ENCODE results near the gene BLCAP. TPM values are rescaled to one million over a fixed set of nuclear protein-coding genes. Genes with fewer than 3 reads are reported as not detected.

Gene BLCAP
- total RNA-seq, 1 donor from 2014 or later: 111 TPM

GRCh38 chr20:37513779-37514359 is 13.8 kb downstream of the BLCAP start:
- Mint-ChIP-seq H3K9me3 (ENCODE audit: unreplicated experiment) (no peaks in the 10 kb centered on the region), H3K4me1 (ENCODE audit: low read depth, unreplicated experiment) (peaks cover 20% of the 10 kb centered on the region), H3K27me3 (ENCODE audit: low read depth, unreplicated experiment) (no peaks in the 10 kb centered on the region), H3K4me3 (ENCODE audit: unreplicated experiment) (no peak overlapping the region), H3K36me3 (ENCODE audit: low read depth, unreplicated experiment) (peaks cover 64% of the 10 kb centered on the region), H3K27ac (ENCODE audit: unreplicated experiment) (no peak overlapping the region)
- H3K4me3 ChIP-seq (ENCODE audit: insufficient read depth, low read depth, low read length): no peak overlapping the region
- H3K9ac ChIP-seq (ENCODE audit: low read length): no peak overlapping the region
- H3K27ac ChIP-seq (ENCODE audit: low read depth, low read length): no peak overlapping the region
- H4K20me1 ChIP-seq (ENCODE audit: insufficient read depth, low read length): peaks cover 96% of the 10 kb centered on the region
- peaks cover 19% of the 10 kb centered on the region for H3K4me1 ChIP-seq (ENCODE audit: insufficient read depth, low read length)
- H3K27me3 ChIP-seq (ENCODE audit: insufficient read depth, low read length): no peaks in the 10 kb centered on the region
- FAIRE-seq (no peak), DNase-seq (ENCODE audit: low read depth) (no peak)
- no peak for TF ChIP-seq EZH2 (IDR thresholded peaks at IDR 0.05; ENCODE audit: insufficient read depth, low read length)
- TF ChIP-seq CTCF (IDR thresholded peaks at IDR 0.05; ENCODE audit: insufficient read depth, low read depth, low read length): no peak
- peaks cover 10% of the 10 kb centered on the region for H3K36me3 ChIP-seq (ENCODE audit: insufficient read depth, low read length)
- no peaks in the 10 kb centered on the region for H3K9me3 ChIP-seq (ENCODE audit: insufficient read depth, low read depth, low read length)
- peaks cover 48% of the 10 kb centered on the region for H3K79me2 ChIP-seq (ENCODE audit: insufficient read depth, low read length)
- no peak overlapping the region for H2AFZ ChIP-seq (ENCODE audit: low read depth, low read length)
- H3K4me2 ChIP-seq (ENCODE audit: low read length): no peak overlapping the region

GRCh38 chr20:37511610-37512275 is 15.9 kb downstream of the BLCAP start:
- no peaks in the 10 kb centered on the region for H3K27me3 ChIP-seq (ENCODE audit: insufficient read depth, low read length)
- peaks cover 90% of the 10 kb centered on the region for H4K20me1 ChIP-seq (ENCODE audit: insufficient read depth, low read length)
- H3K79me2 ChIP-seq (ENCODE audit: insufficient read depth, low read length): peaks cover 31% of the 10 kb centered on the region
- no peak overlapping the region for H3K4me3 ChIP-seq (ENCODE audit: insufficient read depth, low read depth, low read length)
- peaks cover 13% of the 10 kb centered on the region for H3K4me1 ChIP-seq (ENCODE audit: insufficient read depth, low read length)
- peaks cover 18% of the 10 kb centered on the region for H3K4me1 Mint-ChIP-seq (ENCODE audit: low read depth, unreplicated experiment)
- H3K9ac ChIP-seq (ENCODE audit: low read length): no peak overlapping the region
- TF ChIP-seq EZH2 (IDR thresholded peaks at IDR 0.05; ENCODE audit: insufficient read depth, low read length) (no peak), CTCF (IDR thresholded peaks at IDR 0.05; ENCODE audit: insufficient read depth, low read depth, low read length) (no peak)
- FAIRE-seq: peak; percentile 80
- peaks cover 56% of the 10 kb centered on the region for H3K36me3 Mint-ChIP-seq (ENCODE audit: low read depth, unreplicated experiment)
- peaks cover 5% of the 10 kb centered on the region for H3K36me3 ChIP-seq (ENCODE audit: insufficient read depth, low read length)
- H3K27me3 Mint-ChIP-seq (ENCODE audit: low read depth, unreplicated experiment): no peaks in the 10 kb centered on the region
- H3K27ac Mint-ChIP-seq (ENCODE audit: unreplicated experiment): peak overlapping the region; percentile 13
- peak; percentile 68 for DNase-seq (ENCODE audit: low read depth)
- no peak overlapping the region for H2AFZ ChIP-seq (ENCODE audit: low read depth, low read length)
- no peak overlapping the region for H3K27ac ChIP-seq (ENCODE audit: low read depth, low read length)
- H3K4me2 ChIP-seq (ENCODE audit: low read length): peak overlapping the region; percentile 52
- no peaks in the 10 kb centered on the region for H3K9me3 Mint-ChIP-seq (ENCODE audit: unreplicated experiment)
- H3K9me3 ChIP-seq (ENCODE audit: insufficient read depth, low read depth, low read length): no peaks in the 10 kb centered on the region
- no peak overlapping the region for H3K4me3 Mint-ChIP-seq (ENCODE audit: unreplicated experiment)

GRCh38 chr20:37510226-37510625 is 17.4 kb downstream of the BLCAP start:
- Histone ChIP-seq H3K4me2 (ENCODE audit: low read length) (no peak overlapping the region), H3K27me3 (ENCODE audit: insufficient read depth, low read length) (no peaks in the 10 kb centered on the region), H3K79me2 (ENCODE audit: insufficient read depth, low read length) (peaks cover 19% of the 10 kb centered on the region), H4K20me1 (ENCODE audit: insufficient read depth, low read length) (peaks cover 83% of the 10 kb centered on the region), H3K4me3 (ENCODE audit: insufficient read depth, low read depth, low read length) (no peak overlapping the region), H3K36me3 (ENCODE audit: insufficient read depth, low read length) (peaks cover 5% of the 10 kb centered on the region), H3K9me3 (ENCODE audit: insufficient read depth, low read depth, low read length) (no peaks in the 10 kb centered on the region), H2AFZ (ENCODE audit: low read depth, low read length) (no peak overlapping the region), H3K27ac (ENCODE audit: low read depth, low read length) (no peak overlapping the region), H3K4me1 (ENCODE audit: insufficient read depth, low read length) (peaks cover 10% of the 10 kb centered on the region), H3K9ac (ENCODE audit: low read length) (no peak overlapping the region)
- no peak overlapping the region for H3K4me3 Mint-ChIP-seq (ENCODE audit: unreplicated experiment)
- FAIRE-seq (no peak), DNase-seq (ENCODE audit: low read depth) (no peak)
- peak overlapping the region; percentile 71 for H3K27ac Mint-ChIP-seq (ENCODE audit: unreplicated experiment)
- no peaks in the 10 kb centered on the region for H3K9me3 Mint-ChIP-seq (ENCODE audit: unreplicated experiment)
- TF ChIP-seq EZH2 (IDR thresholded peaks at IDR 0.05; ENCODE audit: insufficient read depth, low read length): no peak
- no peak for TF ChIP-seq CTCF (IDR thresholded peaks at IDR 0.05; ENCODE audit: insufficient read depth, low read depth, low read length)
- no peaks in the 10 kb centered on the region for H3K27me3 Mint-ChIP-seq (ENCODE audit: low read depth, unreplicated experiment)
- peaks cover 45% of the 10 kb centered on the region for H3K36me3 Mint-ChIP-seq (ENCODE audit: low read depth, unreplicated experiment)
- H3K4me1 Mint-ChIP-seq (ENCODE audit: low read depth, unreplicated experiment): peaks cover 12% of the 10 kb centered on the region

Data from astrocyte (in vitro differentiated cells and primary cell).